Neural progenitor cell (in vitro differentiated cells): ENCODE measurements around the gene OR2V2. TPM values are rescaled to one million over a fixed set of nuclear protein-coding genes. Genes with fewer than 3 reads are reported as not detected.

Source experiments
- DNase-seq: peaks from one replicate; pipeline ENCODE4 v3.0.0-alpha.2; 2016; ENCODE audit warnings: low spot score
- H2AFZ ChIP-seq: fragments of 200-600 bp; sonication (generic); replicated peaks from 2 replicates; pipeline ENCODE4 v1.6.1; 2016; ENCODE audit warnings: antibody characterized with exemption
- H3F3A ChIP-seq: fragments of 200-600 bp; sonication (generic); 2 replicates; pipeline ENCODE4 v1.6.1; 2016; ENCODE audit warnings: antibody characterized with exemption, low read depth
- H3K27ac ChIP-seq: fragments of 200-600 bp; sonication (generic); 2 replicates; pipeline ENCODE4 v1.5.1; 2016; ENCODE audit warnings: mild to moderate bottlenecking
- H3K27me3 ChIP-seq: fragments of 200-600 bp; sonication (generic); 2 replicates; pipeline ENCODE4 v1.6.1; 2016; ENCODE audit warnings: mild to moderate bottlenecking, moderate library complexity
- H3K36me3 ChIP-seq: fragments of 200-600 bp; sonication (generic); 2 replicates; pipeline ENCODE4 v1.5.1; 2016
- H3K4me1 ChIP-seq: fragments of 200-600 bp; sonication (generic); 2 replicates; pipeline ENCODE4 v1.6.1; 2016; ENCODE audit warnings: mixed run types
- H3K4me2 ChIP-seq: fragments of 200-600 bp; sonication (generic); 2 replicates; pipeline ENCODE4 v1.6.1; 2016
- H3K4me3 ChIP-seq: fragments of 200-600 bp; sonication (generic); 2 replicates; pipeline ENCODE4 v1.5.1; 2016
- H3K79me2 ChIP-seq: fragments of 200-600 bp; sonication (generic); 2 replicates; pipeline ENCODE4 v1.6.1; 2016; ENCODE audit warnings: low read depth
- H3K9ac ChIP-seq: fragments of 200-600 bp; sonication (generic); 2 replicates; pipeline ENCODE4 v1.6.1; 2016
- H3K9me3 ChIP-seq: fragments of 200-600 bp; sonication (generic); 2 replicates; pipeline ENCODE4 v1.5.1; 2016; ENCODE audit warnings: low read depth
- H4K20me1 ChIP-seq: fragments of 200-600 bp; sonication (generic); 2 replicates; pipeline ENCODE4 v1.6.1; 2016; ENCODE audit warnings: low read depth
- H3K27ac Mint-ChIP-seq: 3 replicates; pipeline ENCODE4 v1.8.0; 2021; ENCODE audit warnings: mixed read lengths
- H3K27me3 Mint-ChIP-seq: 2 replicates; pipeline ENCODE4 v1.8.0; 2022; ENCODE audit warnings: low read depth, mild to moderate bottlenecking, inconsistent platforms, moderate library complexity, mixed read lengths; ENCODE audit not compliant: insufficient read depth
- H3K36me3 Mint-ChIP-seq: 3 replicates; pipeline ENCODE4 v1.8.0; 2021; ENCODE audit warnings: mixed read lengths
- H3K4me1 Mint-ChIP-seq: 3 replicates; pipeline ENCODE4 v1.8.0; 2021; ENCODE audit warnings: mixed read lengths
- H3K4me3 Mint-ChIP-seq: 3 replicates; pipeline ENCODE4 v1.8.0; 2021; ENCODE audit warnings: mild to moderate bottlenecking, moderate library complexity, mixed read lengths
- H3K9me3 Mint-ChIP-seq: 3 replicates; pipeline ENCODE4 v1.8.0; 2020; ENCODE audit warnings: mixed read lengths
- CTCF ChIP-seq: fragments of 200-600 bp; sonication (generic); IDR thresholded peaks from 2 replicates; pipeline ENCODE4 v1.5.1; 2017; ENCODE audit warnings: antibody characterized with exemption, mild to moderate bottlenecking
- EZH2 ChIP-seq: fragments of 200-600 bp; sonication (generic); IDR thresholded peaks from 2 replicates; pipeline ENCODE4 v1.6.1; 2017; ENCODE audit warnings: antibody characterized with exemption, mild to moderate bottlenecking, moderate library complexity
- EZH2phosphoT487 ChIP-seq: fragments of 200-600 bp; sonication (generic); IDR thresholded peaks from 2 replicates; pipeline ENCODE4 v1.6.1; 2017; ENCODE audit warnings: antibody characterized with exemption
- total RNA-seq: library from RNA; depleted of rRNA; stranded (reverse); fragments of >200 nt; gene quantifications from 2 replicates; pipeline ENCODE4 v1.2.3, GENCODE V29; 2015; ENCODE audit warnings: low replicate concordance

OR2V2 gene
- total RNA-seq, 1 donor from 2014 or later = not detected

DNA sequence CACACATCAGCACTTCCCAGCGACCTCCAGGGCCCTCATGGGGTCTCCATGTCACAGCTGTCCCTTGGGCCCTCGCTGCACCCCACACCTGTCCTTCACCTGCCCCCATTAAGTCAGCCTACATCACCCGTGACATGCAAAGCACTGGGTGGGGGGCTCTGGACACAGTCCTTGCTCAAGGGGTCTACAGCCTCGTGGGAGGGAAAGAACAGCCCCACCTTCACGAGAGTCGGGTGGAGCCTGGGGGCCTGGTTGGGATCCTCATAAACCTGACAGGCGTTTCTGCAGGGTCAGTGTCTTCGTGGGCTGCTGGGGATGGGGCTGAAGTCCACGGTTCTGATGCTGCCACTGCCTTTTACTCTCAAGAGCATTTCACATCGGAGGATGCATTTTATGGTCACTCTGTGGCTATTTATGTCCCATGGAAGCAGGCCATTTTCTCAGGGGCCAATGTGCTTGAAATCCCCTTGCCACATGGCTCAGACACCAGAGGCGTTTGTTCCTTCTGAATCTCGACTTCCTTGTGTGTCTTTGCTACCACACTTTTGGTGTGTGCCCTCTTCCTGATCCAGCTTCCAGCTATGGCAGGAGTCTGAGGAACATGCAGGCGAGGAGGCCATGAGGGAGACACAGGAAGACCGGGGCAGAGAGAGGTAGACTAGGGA lies 16.4 kb upstream of the OR2V2 start, which contains the start of gene OR2V1:
TSS of gene OR2V1 (minus strand) at position 338 of the 665 bp plus-strand sequence. CDS start 5,865 bp downstream, outside the sequence.
- H3K79me2 ChIP-seq = no peaks in the 10 kb centered on the region
- TF ChIP-seq CTCF (no peak), EZH2 (no peak), EZH2phosphoT487 (no peak)
- H3K4me3 ChIP-seq = no peak within 1 kb of the TSS
- no peaks in the 10 kb centered on the region for H3K9me3 ChIP-seq
- no peak within 1 kb of the TSS for H3K4me3 Mint-ChIP-seq
- H3K36me3 ChIP-seq = no peaks in the 10 kb centered on the region
- H3F3A ChIP-seq = no peaks in the 10 kb centered on the region
- H3K4me1 Mint-ChIP-seq = no peaks in the 10 kb centered on the region
- H3K9ac ChIP-seq = no peak within 1 kb of the TSS
- H3K36me3 Mint-ChIP-seq = no peaks in the 10 kb centered on the region
- peaks cover 24% of the 10 kb centered on the region for H3K27me3 ChIP-seq
- no peak within 1 kb of the TSS for H3K27ac Mint-ChIP-seq
- no peak within 1 kb of the TSS for H3K27ac ChIP-seq
- peaks cover 7% of the 10 kb centered on the region for H3K9me3 Mint-ChIP-seq
- no peak for DNase-seq
- H3K27me3 Mint-ChIP-seq = peaks cover 20% of the 10 kb centered on the region
- H2AFZ ChIP-seq = no peak within 1 kb of the TSS
- no peak within 1 kb of the TSS for H3K4me2 ChIP-seq
- no peaks in the 10 kb centered on the region for H4K20me1 ChIP-seq
- no peaks in the 10 kb centered on the region for H3K4me1 ChIP-seq

DNA sequence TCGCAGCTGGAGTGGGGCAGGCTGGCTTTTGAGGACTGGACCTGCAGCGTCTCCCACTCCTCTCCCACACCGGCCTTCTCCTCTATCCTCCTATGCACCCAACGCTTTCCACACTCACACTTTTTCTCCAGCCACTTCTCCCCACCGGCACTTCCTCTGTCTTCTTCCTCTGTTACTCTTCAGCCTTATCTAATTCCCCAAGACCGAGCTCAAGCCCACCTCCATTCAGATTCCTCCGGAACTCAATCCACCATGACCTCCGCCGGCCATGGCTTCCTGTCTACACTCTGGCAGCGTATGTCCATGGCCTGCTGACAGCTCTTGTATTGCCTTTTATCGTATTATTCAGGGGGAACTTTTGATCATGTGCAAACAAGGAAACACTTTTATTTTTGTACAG lies 15.9 kb upstream of the OR2V2 start:
- Histone ChIP-seq H3K4me3 (no peak overlapping the region), H2AFZ (no peak overlapping the region), H3K36me3 (no peaks in the 10 kb centered on the region), H3K4me2 (no peak overlapping the region), H4K20me1 (no peaks in the 10 kb centered on the region), H3K27me3 (peaks cover 24% of the 10 kb centered on the region), H3K9ac (no peak overlapping the region), H3K27ac (no peak overlapping the region), H3K4me1 (no peaks in the 10 kb centered on the region), H3K9me3 (no peaks in the 10 kb centered on the region), H3F3A (no peaks in the 10 kb centered on the region), H3K79me2 (no peaks in the 10 kb centered on the region)
- H3K4me3 Mint-ChIP-seq = no peak overlapping the region
- H3K4me1 Mint-ChIP-seq = no peaks in the 10 kb centered on the region
- no peaks in the 10 kb centered on the region for H3K36me3 Mint-ChIP-seq
- TF ChIP-seq EZH2 = no peak
- no peak for TF ChIP-seq CTCF
- TF ChIP-seq EZH2phosphoT487 = no peak
- no peak overlapping the region for H3K27ac Mint-ChIP-seq
- peaks cover 7% of the 10 kb centered on the region for H3K9me3 Mint-ChIP-seq
- DNase-seq = no peak
- peaks cover 20% of the 10 kb centered on the region for H3K27me3 Mint-ChIP-seq

- no peaks in the 10 kb centered on the region for H3K4me1 Mint-ChIP-seq
- Histone ChIP-seq H3K4me1 (no peaks in the 10 kb centered on the region), H3K4me3 (no peak overlapping the region), H3K9ac (no peak overlapping the region), H3K27ac (no peak overlapping the region), H3K4me2 (no peak overlapping the region), H3K79me2 (no peaks in the 10 kb centered on the region), H3F3A (no peaks in the 10 kb centered on the region), H3K36me3 (no peaks in the 10 kb centered on the region), H2AFZ (no peak overlapping the region), H3K9me3 (no peaks in the 10 kb centered on the region), H4K20me1 (no peaks in the 10 kb centered on the region), H3K27me3 (peaks cover 24% of the 10 kb centered on the region)
- no peak overlapping the region for H3K4me3 Mint-ChIP-seq
- H3K27ac Mint-ChIP-seq = no peak overlapping the region
- peaks cover 15% of the 10 kb centered on the region for H3K9me3 Mint-ChIP-seq
- TF ChIP-seq EZH2phosphoT487 (no peak), EZH2 (no peak), CTCF (no peak)
- no peak for DNase-seq
- peaks cover 20% of the 10 kb centered on the region for H3K27me3 Mint-ChIP-seq
- no peaks in the 10 kb centered on the region for H3K36me3 Mint-ChIP-seq
These were observed 14.3 kb upstream of the OR2V2 start for GRCh38 chr5:181133083-181133482.
